GM21528 (cell line): ENCODE measurements around the gene NBPF12.
A peak's percentile ranks its signal among the peaks of the same experiment; 100 is the strongest.
"Not testable (repeated sequence)": the region's sequence is repeated elsewhere in the genome, so short reads cannot be mapped to it uniquely, and the experiment has no call there.

Experiments used
- ATAC-seq: cut with Tn5 transposase; IDR thresholded peaks from one replicate; pipeline ENCODE4 v1.9.1; 2021; ENCODE audit warnings: mild to moderate bottlenecking, moderate library complexity; ENCODE audit not compliant: unreplicated experiment, low FRiP score

Gene NBPF12

GRCh38 chr1:146938242-146938902, at the start of gene NBPF12:
NBPF12 (plus strand) TSS chr1:146938324; CDS start chr1:146960144, 21,820 bp downstream.
- peak; percentile 86 for ATAC-seq

GRCh38 chr1:146891355-146891754, 46.8 kb upstream of the NBPF12 start:
- not testable (repeated sequence) for ATAC-seq

GRCh38 chr1:146892331-146892730, 45.8 kb upstream of the NBPF12 start:
- ATAC-seq, result not testable (repeated sequence)

- not testable (repeated sequence) for ATAC-seq
Measured at GRCh38 chr1:146907565-146908261, 30.4 kb upstream of the NBPF12 start.

GRCh38 chr1:146912975-146913374, 25.1 kb upstream of the NBPF12 start:
- ATAC-seq, result not testable (repeated sequence)

- not testable (repeated sequence) for ATAC-seq
Measured at GRCh38 chr1:146920811-146921210, 17.3 kb upstream of the NBPF12 start.

- ATAC-seq, result not testable (repeated sequence)
Measured at GRCh38 chr1:146922614-146923013, 15.5 kb upstream of the NBPF12 start.

GRCh38 chr1:146924106-146924505, 14.0 kb upstream of the NBPF12 start:
- ATAC-seq, result not testable (repeated sequence)

- not testable (repeated sequence) for ATAC-seq
Measured at GRCh38 chr1:146926413-146926812, 11.7 kb upstream of the NBPF12 start.

- ATAC-seq, result not testable (repeated sequence)
Measured at GRCh38 chr1:146930225-146930624, 7.9 kb upstream of the NBPF12 start.

- peak; percentile 48 for ATAC-seq
Measured at GRCh38 chr1:146934390-146935223, 3.5 kb upstream of the NBPF12 start.

GRCh38 chr1:146937462-146937861, 662 bp upstream of the NBPF12 start:
- ATAC-seq, result not testable (repeated sequence)

- peak; percentile 35 for ATAC-seq
Measured at GRCh38 chr1:146938927-146939786, 1.0 kb downstream of the NBPF12 start.

GRCh38 chr1:146940293-146940692, 2.2 kb downstream of the NBPF12 start:
- ATAC-seq, result not testable (repeated sequence)

- ATAC-seq, result not testable (repeated sequence)
Measured at GRCh38 chr1:146943342-146943886, 5.3 kb downstream of the NBPF12 start.

GRCh38 chr1:146948127-146948526, 10.0 kb downstream of the NBPF12 start:
- not testable (repeated sequence) for ATAC-seq

- ATAC-seq, result not testable (repeated sequence)
Measured at GRCh38 chr1:146964340-146964739, 26.2 kb downstream of the NBPF12 start.

GRCh38 chr1:146966351-146966750, 28.2 kb downstream of the NBPF12 start:
- ATAC-seq, result not testable (repeated sequence)

- not testable (repeated sequence) for ATAC-seq
Measured at GRCh38 chr1:146970656-146971055, 32.5 kb downstream of the NBPF12 start.

GRCh38 chr1:146972681-146973080, 34.6 kb downstream of the NBPF12 start:
- not testable (repeated sequence) for ATAC-seq
